ENCODE data around the gene STRA8.

GRCh38 chr7:135224027-135224426, 9.6 kb upstream of the STRA8 start:
- TF ChIP-seq POLR2A (IDR thresholded peaks at IDR 0.05; ENCODE audit: low read depth, low read length) (no peak), POLR2AphosphoS5 (IDR thresholded peaks at IDR 0.05; ENCODE audit: low read depth, low read length) (no peak), TAF1 (IDR thresholded peaks at IDR 0.05; ENCODE audit: low read depth, low read length) (no peak)
